ENCODE measurements around the gene STOML1.
A peak's percentile ranks its signal among the peaks of the same experiment; 100 is the strongest.

- TF ChIP-seq POLR2A (IDR thresholded peaks at IDR 0.05) (no peak), POLR2AphosphoS5 (IDR thresholded peaks at IDR 0.05) (peak; percentile 53 to 61 (median 55))
Measured at GRCh38 chr15:73950831-73951561, 41.1 kb downstream of the STOML1 start.
